ENCODE measurements around the gene TEX9. TPM values are rescaled to one million over a fixed set of nuclear protein-coding genes. Genes with fewer than 3 reads are reported as not detected.
"Not testable (repeated sequence)": the region's sequence is repeated elsewhere in the genome, so short reads cannot be mapped to it uniquely, and the experiment has no call there.

The TEX9 gene
- total and polyA plus RNA-seq, 2 of the 4 experiments (the other 2 are of a cell fraction), result 0.63 to 1.4 TPM

DNA sequence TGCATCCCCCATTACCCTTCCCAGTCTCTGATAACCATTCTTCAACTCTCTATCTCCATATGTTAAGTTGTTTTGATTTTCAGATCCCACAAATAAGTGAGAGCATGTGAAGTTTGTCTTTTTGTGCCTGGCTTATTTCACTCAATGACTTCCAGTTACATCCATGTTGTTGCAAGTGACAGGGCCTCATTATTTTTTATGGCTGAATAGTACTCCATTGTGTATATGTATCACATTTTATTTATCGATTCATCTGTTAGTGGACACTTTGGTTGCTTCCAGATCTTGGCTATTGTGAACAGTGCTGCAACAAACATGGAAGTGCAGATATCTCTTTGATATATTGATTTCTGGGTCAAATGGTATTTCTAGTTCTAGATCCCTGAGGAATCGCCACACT, 9.5 kb downstream of the TEX9 start:
- H3K36me3 ChIP-seq (ENCODE audit: control insufficient read depth, insufficient read depth, low read length); H4K8ac ChIP-seq (ENCODE audit: low read depth in 2 of 2, low read length in 2 of 2); H3K9me3 ChIP-seq (ENCODE audit: control insufficient read depth, insufficient read depth, low read length); intact Hi-C loops (cut with micrococcal nuclease); CTCF ChIA-PET; H3K18ac ChIP-seq (ENCODE audit: low read depth, low read length); H2AK9ac ChIP-seq (replicated peaks; ENCODE audit: low read depth, low read length, poor library complexity); ATAC-seq (ENCODE audit: low read depth); H3K4me1 ChIP-seq (ENCODE audit: control insufficient read depth, insufficient read depth, low read length); dilution Hi-C loops (cut with HindIII; ENCODE audit: low sequenced_read_pairs, unreplicated experiment); H2BK15ac ChIP-seq (ENCODE audit: low read depth, low read length); H2BK5ac ChIP-seq (ENCODE audit: low read depth, low read length, poor library complexity, severe bottlenecking); H3K9me1 ChIP-seq (ENCODE audit: insufficient read depth, low read length); H3K79me1 ChIP-seq (ENCODE audit: low read depth in 1 of 2, low read length in 2 of 2); H2AFZ ChIP-seq (replicated peaks; ENCODE audit: low read length, poor library complexity); H2AK5ac ChIP-seq (ENCODE audit: low read depth, low read length); H2BK120ac ChIP-seq (ENCODE audit: low read depth, low read length); H3K4me3 ChIP-seq (ENCODE audit: insufficient read depth, low read depth, low read length); H4K5ac ChIP-seq (ENCODE audit: low read depth, low read length); H3K56ac ChIP-seq (ENCODE audit: extremely low read depth, insufficient read depth, low read length); H4K91ac ChIP-seq (ENCODE audit: insufficient read depth, low read depth, low read length); H2BK20ac ChIP-seq (ENCODE audit: low read depth, low read length); H3K4ac ChIP-seq (ENCODE audit: low read depth, low read length); in situ Hi-C loops (cut with MboI; ENCODE audit: low sequenced_read_pairs); DNase-seq; H3K27ac ChIP-seq (ENCODE audit: insufficient read depth, low read length); POLR2A ChIA-PET (ENCODE audit: unreplicated experiment); H4K20me1 ChIP-seq (ENCODE audit: insufficient read depth, low read length); H3K27me3 ChIP-seq (ENCODE audit: control insufficient read depth, insufficient read depth, low read length); H3K14ac ChIP-seq (replicated peaks; ENCODE audit: low read depth, low read length); H3K23ac ChIP-seq (ENCODE audit: low read depth, low read length); H3K9ac ChIP-seq (ENCODE audit: low read depth, low read length); H3K4me2 ChIP-seq (ENCODE audit: low read depth, low read length); BruUV-seq (replicated peaks): not testable (repeated sequence)
- no CpG with 5 or more reads among the region's 2 CpGs for WGBS, 2 experiments (ENCODE audit: extremely low coverage in 2 of 2, insufficient read length in 1 of 2)

DNA sequence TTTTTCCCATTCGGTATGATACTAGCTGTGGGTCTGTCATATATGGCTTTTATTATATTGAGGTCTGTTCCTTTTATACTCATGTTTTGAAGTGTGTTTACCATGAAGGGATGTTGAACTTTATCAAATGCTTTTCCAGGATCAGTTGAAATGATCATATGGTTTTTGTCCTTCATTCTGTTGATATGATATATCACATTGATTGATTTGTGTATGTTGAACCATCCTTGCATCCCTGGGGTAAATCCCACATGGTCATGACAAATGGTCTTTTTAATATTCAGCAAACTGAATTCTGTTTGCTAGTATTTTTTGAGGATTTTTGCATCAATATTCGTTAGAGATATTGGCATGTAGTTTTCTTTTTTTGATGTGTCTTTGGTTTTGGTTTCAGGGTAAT, 12.6 kb downstream of the TEX9 start:
- H3K4me1 ChIP-seq (ENCODE audit: control insufficient read depth, insufficient read depth, low read length); H2BK15ac ChIP-seq (ENCODE audit: low read depth, low read length); POLR2A ChIA-PET (ENCODE audit: unreplicated experiment); H3K27ac ChIP-seq (ENCODE audit: insufficient read depth, low read length); H3K18ac ChIP-seq (ENCODE audit: low read depth, low read length); H3K4ac ChIP-seq (ENCODE audit: low read depth, low read length); H2AK5ac ChIP-seq (ENCODE audit: low read depth, low read length); H4K91ac ChIP-seq (ENCODE audit: insufficient read depth, low read depth, low read length); H3K27me3 ChIP-seq (ENCODE audit: control insufficient read depth, insufficient read depth, low read length); ATAC-seq (ENCODE audit: low read depth); H3K9ac ChIP-seq (ENCODE audit: low read depth, low read length); H2BK120ac ChIP-seq (ENCODE audit: low read depth, low read length); H3K23ac ChIP-seq (ENCODE audit: low read depth, low read length); H3K56ac ChIP-seq (ENCODE audit: extremely low read depth, insufficient read depth, low read length); H3K4me2 ChIP-seq (ENCODE audit: low read depth, low read length); H4K8ac ChIP-seq (ENCODE audit: low read depth in 2 of 2, low read length in 2 of 2); H4K5ac ChIP-seq (ENCODE audit: low read depth, low read length); H3K9me3 ChIP-seq (ENCODE audit: control insufficient read depth, insufficient read depth, low read length); H3K9me1 ChIP-seq (ENCODE audit: insufficient read depth, low read length); intact Hi-C loops (cut with micrococcal nuclease); H2AFZ ChIP-seq (replicated peaks; ENCODE audit: low read length, poor library complexity); H2BK5ac ChIP-seq (ENCODE audit: low read depth, low read length, poor library complexity, severe bottlenecking); H3K4me3 ChIP-seq (ENCODE audit: insufficient read depth, low read depth, low read length); in situ Hi-C loops (cut with MboI; ENCODE audit: low sequenced_read_pairs); DNase-seq; H2AK9ac ChIP-seq (replicated peaks; ENCODE audit: low read depth, low read length, poor library complexity); H3K36me3 ChIP-seq (ENCODE audit: control insufficient read depth, insufficient read depth, low read length); H4K20me1 ChIP-seq (ENCODE audit: insufficient read depth, low read length); H3K14ac ChIP-seq (replicated peaks; ENCODE audit: low read depth, low read length); H3K79me1 ChIP-seq (ENCODE audit: low read depth in 1 of 2, low read length in 2 of 2); H2BK20ac ChIP-seq (ENCODE audit: low read depth, low read length); BruUV-seq (replicated peaks); dilution Hi-C loops (cut with HindIII; ENCODE audit: low sequenced_read_pairs, unreplicated experiment); CTCF ChIA-PET: not testable (repeated sequence)
- WGBS, 2 experiments (ENCODE audit: extremely low coverage in 2 of 2, insufficient read length in 1 of 2), result no CpG with 5 or more reads among the region's 2 CpGs
